KOPT-K1 (cell line): ENCODE measurements around the gene FIZ1.

Source experiments
- H3K27ac ChIP-seq: fragments of 200-600 bp; sonication (generic); 2 replicates; pipeline ENCODE4 v1.5.1; 2016; ENCODE audit warnings: antibody characterized with exemption, mild to moderate bottlenecking, low read depth, low read length; ENCODE audit not compliant: poor library complexity, severe bottlenecking
- H3K36me3 ChIP-seq: fragments of 200-600 bp; sonication (generic); 2 replicates; pipeline ENCODE4 v1.5.1; 2017; ENCODE audit warnings: antibody characterized with exemption, mild to moderate bottlenecking, low read length, moderate library complexity; ENCODE audit not compliant: insufficient read depth
- H3K9me3 ChIP-seq: fragments of 200-600 bp; sonication (generic); 2 replicates; pipeline ENCODE4 v1.5.1; 2017; ENCODE audit warnings: antibody characterized with exemption, low read length, mild to moderate bottlenecking; ENCODE audit not compliant: insufficient read depth, poor library complexity, severe bottlenecking

FIZ1 gene

DNA sequence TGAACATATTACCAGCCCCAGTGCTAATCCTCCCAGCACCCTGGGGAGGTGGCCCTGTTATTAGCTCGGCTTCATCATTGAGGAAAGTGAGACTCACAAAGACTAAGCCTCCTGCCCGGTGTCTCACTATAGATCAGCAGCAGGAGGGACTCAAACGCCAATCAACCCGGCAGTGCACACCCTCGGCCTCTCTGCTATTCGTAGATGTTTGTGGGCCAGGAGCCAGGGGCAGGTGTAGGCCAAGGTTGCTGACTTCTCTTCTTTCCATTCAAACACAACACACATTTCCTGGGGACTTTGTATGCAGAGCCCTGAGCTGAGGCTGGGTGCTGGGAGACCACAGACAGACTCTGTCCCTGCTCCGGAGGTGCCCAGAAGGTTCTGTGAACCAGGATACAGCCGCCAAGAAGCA is 44.6 kb downstream of the FIZ1 start:
- Histone ChIP-seq H3K36me3 (no peaks in the 10 kb centered on the region), H3K27ac (no peak overlapping the region), H3K9me3 (no peaks in the 10 kb centered on the region)

- no peak overlapping the region for H3K27ac ChIP-seq
- H3K9me3 ChIP-seq = no peaks in the 10 kb centered on the region
- no peaks in the 10 kb centered on the region for H3K36me3 ChIP-seq
Measured at GRCh38 chr19:55554302-55554701, 45.0 kb downstream of the FIZ1 start.

GRCh38 chr19:55553217-55554182 is 45.8 kb downstream of the FIZ1 start:
- Histone ChIP-seq H3K9me3 (no peaks in the 10 kb centered on the region), H3K27ac (no peak overlapping the region), H3K36me3 (no peaks in the 10 kb centered on the region)

GRCh38 chr19:55552620-55553019 is 46.7 kb downstream of the FIZ1 start:
- no peaks in the 10 kb centered on the region for H3K36me3 ChIP-seq
- H3K27ac ChIP-seq = no peak overlapping the region
- no peaks in the 10 kb centered on the region for H3K9me3 ChIP-seq

DNA sequence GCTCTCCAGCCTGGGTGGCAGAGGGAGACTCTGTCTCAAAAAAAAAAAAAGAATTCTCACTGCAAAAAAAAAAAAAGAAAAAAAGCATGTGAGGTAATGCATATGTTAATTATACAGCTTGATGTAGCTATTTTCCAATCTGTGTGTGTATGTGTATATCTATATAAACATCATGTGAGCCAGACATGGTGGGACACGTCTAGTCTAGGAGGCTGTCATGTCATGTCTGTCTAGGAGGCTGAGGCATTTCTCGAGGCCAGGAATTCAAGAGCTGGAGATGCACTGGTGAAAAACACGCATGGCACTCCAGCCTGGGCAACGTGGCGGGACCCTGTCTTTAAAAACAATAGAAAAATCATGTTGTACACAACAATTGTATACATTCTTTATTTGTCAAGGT is 47.1 kb downstream of the FIZ1 start:
- Histone ChIP-seq H3K27ac (no peak overlapping the region), H3K9me3 (no peaks in the 10 kb centered on the region), H3K36me3 (no peaks in the 10 kb centered on the region)

GRCh38 chr19:55550321-55550650 is 49.0 kb downstream of the FIZ1 start:
- H3K36me3 ChIP-seq = no peaks in the 10 kb centered on the region
- H3K27ac ChIP-seq = no peak overlapping the region
- no peaks in the 10 kb centered on the region for H3K9me3 ChIP-seq

DNA sequence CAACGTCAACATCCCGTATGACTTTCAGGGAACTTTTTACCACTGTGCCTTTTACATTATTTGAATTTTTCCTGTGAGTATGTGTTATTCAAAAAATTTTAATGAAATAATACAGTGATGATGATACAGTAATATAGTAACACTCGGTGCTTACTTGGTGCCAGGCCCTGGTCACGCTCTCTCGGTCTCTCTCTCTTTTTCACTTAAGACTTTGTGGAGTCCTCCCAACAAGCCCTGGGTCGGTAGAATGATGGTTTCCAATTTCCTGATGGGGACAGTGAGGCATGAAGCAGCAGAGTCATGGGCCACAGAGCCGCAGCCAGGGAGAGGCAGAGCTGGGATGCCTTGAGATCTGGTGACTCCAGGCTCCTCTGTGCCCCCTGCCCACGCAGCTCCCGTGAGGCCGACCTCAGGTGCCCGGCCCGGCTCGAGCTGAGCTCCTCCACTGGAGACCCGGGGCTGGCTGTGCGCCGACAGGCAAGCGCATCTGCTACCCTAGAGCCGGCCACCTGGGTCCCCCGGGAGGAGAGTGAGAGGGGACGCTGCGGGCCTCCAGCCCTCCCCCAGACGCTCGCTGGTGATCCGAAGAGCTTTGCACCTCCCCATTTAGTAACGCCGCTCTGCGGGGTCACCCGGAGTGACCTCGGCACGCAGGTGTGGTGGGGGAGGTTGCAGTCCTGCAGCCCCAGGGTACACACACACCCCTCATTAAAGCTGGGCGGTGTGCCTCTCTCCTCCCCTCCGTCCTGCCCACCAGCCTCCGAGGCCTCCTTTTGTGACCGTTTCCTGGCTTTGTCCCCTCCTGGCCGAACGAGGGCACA is 49.6 kb downstream of the FIZ1 start:
- H3K36me3 ChIP-seq = no peaks in the 10 kb centered on the region
- no peaks in the 10 kb centered on the region for H3K9me3 ChIP-seq
- no peak overlapping the region for H3K27ac ChIP-seq

GRCh38 chr19:55546822-55547614 is 52.3 kb downstream of the FIZ1 start:
- H3K27ac ChIP-seq = no peak overlapping the region
- no peaks in the 10 kb centered on the region for H3K9me3 ChIP-seq
- H3K36me3 ChIP-seq = no peaks in the 10 kb centered on the region

GRCh38 chr19:55546011-55546410 is 53.3 kb downstream of the FIZ1 start:
- no peaks in the 10 kb centered on the region for H3K9me3 ChIP-seq
- no peak overlapping the region for H3K27ac ChIP-seq
- no peaks in the 10 kb centered on the region for H3K36me3 ChIP-seq

GRCh38 chr19:55545443-55545842 is 53.9 kb downstream of the FIZ1 start, which contains the start of gene SBK3:
Gene SBK3 (minus strand): TSS chr19:55545543. CDS start chr19:55545543, 0 bp downstream.
- Histone ChIP-seq H3K36me3 (no peaks in the 10 kb centered on the region), H3K27ac (no peak within 1 kb of the TSS), H3K9me3 (no peaks in the 10 kb centered on the region)

DNA sequence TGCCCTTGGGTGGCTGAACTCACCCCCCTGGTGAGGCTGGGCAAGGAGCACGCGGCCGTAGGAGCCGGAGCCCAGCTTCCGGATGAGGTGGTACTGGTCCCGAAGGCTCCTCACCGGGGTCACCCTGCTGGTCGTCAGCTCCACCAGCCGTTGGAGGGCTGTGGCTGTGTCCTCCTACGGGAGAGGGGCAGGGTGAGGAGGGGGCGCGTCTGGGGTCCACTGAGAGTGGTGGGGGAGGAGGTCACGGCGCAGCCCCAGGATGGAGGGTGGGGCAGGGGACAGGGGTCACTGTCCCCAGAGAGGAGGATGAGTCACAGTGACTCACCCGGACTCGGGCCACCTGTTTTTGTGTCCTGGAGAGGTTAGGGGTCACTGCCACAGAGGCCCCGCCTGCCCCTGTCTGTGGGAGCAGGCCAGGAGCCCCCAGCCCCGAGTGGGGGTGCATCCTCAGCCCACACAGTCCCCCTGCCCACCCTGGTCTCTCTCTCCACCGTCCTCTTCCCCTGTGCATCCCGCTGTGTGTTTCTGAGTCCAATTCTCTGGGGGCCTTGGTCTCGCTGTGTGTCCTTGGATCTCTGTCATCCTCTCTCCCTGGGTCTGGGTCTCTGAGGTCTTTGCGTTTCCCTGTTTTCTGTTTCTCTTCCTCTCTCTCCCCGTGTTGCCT is 54.4 kb downstream of the FIZ1 start:
- H3K27ac ChIP-seq = no peak overlapping the region
- H3K9me3 ChIP-seq = no peaks in the 10 kb centered on the region
- no peaks in the 10 kb centered on the region for H3K36me3 ChIP-seq

DNA sequence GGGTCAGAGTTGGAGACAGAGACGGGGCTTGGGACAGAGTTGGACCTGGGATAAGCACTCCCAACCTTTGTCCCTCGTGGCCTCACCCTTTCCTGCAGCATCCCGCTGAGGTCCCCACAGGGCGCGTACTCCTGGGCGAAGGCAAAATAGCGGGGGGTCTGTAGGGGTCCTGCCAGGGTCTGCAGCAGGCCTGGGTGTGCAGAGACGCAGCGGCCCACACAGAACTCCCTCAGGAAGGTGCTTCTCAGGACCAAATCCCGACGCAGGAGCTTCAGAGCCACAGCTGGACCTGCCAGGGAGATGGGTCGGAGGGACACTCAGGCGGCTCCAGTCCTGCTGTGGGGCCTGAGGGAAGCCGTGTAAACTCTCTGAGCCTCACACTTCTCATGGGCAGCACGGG is 55.3 kb downstream of the FIZ1 start:
- no peaks in the 10 kb centered on the region for H3K36me3 ChIP-seq
- H3K27ac ChIP-seq = no peak overlapping the region
- no peaks in the 10 kb centered on the region for H3K9me3 ChIP-seq

GRCh38 chr19:55543567-55543966 is 55.8 kb downstream of the FIZ1 start:
- H3K27ac ChIP-seq = no peak overlapping the region

DNA sequence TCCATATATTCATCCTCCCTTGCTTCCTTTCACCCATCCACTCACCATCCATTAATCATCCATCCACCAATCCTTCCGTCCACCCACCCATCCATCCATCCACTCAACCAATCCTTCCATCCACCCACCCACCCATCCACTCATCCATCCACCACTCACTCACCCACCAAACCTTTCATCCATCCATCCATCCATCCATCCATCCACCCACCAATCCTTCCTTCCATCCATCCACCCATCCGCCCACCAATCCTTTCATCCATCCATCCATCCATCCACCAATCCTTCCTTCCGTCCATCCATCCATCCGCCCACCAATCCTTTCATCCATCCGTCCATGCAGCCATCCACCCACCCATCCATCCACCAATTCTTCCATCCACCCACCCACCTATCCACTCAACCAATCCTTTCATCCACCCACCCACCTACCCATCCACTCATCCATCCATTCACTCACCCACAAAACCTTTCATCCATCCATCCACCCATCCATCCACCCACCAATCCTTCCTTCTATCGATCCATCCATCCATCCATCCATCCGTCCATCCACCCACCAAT is 56.9 kb downstream of the FIZ1 start:
- no peaks in the 10 kb centered on the region for H3K9me3 ChIP-seq
- H3K36me3 ChIP-seq = no peaks in the 10 kb centered on the region
- H3K27ac ChIP-seq = no peak overlapping the region

More at GRCh38 chr19:55543567-55543966, 55.8 kb downstream of the FIZ1 start:
- Histone ChIP-seq H3K9me3 (no peaks in the 10 kb centered on the region), H3K36me3 (no peaks in the 10 kb centered on the region)
